Ammon's horn (tissue), 1 donor: Measurements from ENCODE around the gene NPY4R.
"Not testable (repeated sequence)": the region's sequence is repeated elsewhere in the genome, so short reads cannot be mapped to it uniquely, and the experiment has no call there.

Experiments used
- DNase-seq: peaks from one replicate; pipeline ENCODE4 v3.0.0-alpha.2; 2016; ENCODE audit warnings: low spot score

NPY4R gene

DNA sequence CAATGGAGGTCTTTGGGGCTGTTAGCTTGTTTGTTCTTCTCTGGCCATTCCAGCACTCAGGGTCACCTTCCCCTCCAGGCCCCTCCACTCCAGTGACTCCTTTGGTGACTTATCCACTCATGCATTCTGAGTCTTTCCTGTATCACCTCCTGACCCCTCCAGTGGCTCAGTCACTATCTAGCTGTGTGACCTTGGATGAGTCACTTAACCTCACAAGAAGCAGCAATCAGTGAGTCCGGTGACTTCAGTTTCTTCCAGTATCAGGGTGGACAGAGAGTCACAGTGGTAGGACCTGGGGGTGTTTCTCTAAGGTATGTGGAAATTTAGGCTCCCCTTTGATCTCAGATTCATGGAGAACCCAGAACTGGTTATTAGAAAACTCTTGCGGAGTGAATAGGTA, 9.8 kb downstream of the NPY4R start:
- not testable (repeated sequence) for DNase-seq

DNA sequence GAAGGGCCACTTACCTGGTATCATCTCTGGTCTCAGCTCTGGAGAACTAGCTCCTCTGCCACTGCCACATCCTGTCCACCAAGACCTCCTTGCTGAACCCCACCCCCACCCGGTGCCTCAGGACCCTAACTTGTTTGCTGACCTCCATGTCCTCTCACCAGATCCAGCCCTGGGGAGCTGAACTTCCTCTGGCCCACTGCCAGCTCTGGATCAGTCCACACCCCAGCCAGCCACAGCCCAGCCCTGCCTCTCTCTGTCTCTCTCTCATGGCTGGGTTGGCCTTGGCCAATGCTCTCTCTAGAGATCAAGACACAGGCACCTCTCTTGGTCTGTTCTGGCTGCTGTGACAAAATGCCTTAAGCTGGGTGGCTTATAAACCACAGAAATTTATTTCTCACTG, 14.4 kb downstream of the NPY4R start:
- DNase-seq = not testable (repeated sequence)

GRCh38 chr10:46450829-46451228, 14.9 kb downstream of the NPY4R start:
- not testable (repeated sequence) for DNase-seq

DNA sequence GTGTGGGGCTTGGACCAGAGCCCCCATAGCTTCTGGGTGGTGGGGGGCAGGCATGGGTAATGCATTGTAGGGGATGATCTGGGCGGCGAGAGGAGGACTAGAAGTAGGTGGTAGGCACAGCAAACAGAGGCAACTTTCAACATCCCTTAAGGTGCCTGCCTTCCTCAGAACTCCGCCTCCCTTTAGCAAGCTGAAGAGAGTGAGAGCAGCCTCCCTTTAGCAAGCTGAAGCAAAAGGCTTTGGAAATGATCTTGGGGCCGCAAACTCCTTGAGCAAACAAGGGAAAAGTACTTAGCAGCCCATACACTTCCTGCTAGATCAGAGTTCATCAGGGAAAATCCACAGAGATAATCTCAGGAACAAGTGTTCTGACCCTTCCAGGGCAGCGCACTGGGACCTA, 18.3 kb downstream of the NPY4R start:
- DNase-seq = not testable (repeated sequence)

DNA sequence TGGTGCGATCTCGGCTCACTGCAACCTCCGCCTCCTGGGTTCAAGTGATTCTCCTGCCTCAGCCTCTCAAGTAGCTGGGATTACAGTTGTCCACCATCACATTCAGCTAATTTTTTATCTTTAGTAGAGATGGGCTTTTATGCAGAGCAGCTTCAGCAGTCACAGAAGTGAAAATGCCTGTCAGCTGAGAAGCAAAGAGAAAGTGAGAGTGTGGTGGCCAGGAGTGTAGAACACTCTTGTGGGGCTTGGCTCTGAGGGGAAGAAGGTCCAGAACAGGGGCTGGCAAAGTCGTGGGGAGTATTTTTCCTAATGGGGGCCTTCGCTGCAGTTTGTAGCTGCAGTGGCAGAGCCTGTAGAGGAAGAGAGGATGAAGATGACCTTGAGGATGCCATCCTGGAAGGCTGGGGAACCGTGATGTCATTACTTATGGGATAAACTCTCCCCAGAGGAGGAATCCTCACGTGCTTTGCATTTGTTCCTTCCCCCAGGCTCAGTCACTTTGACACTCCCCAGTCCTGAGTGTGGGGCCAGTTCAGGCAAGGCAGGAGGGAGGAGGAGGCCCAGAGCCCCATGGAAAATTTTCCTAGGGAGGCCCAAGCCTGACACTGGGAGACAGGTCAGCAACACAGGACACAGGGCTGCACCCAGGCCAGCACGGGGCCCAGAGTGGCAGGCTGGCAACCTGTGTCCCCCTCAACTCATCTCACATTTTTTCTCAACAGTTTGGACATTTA, 20.2 kb downstream of the NPY4R start:
- not testable (repeated sequence) for DNase-seq

DNA sequence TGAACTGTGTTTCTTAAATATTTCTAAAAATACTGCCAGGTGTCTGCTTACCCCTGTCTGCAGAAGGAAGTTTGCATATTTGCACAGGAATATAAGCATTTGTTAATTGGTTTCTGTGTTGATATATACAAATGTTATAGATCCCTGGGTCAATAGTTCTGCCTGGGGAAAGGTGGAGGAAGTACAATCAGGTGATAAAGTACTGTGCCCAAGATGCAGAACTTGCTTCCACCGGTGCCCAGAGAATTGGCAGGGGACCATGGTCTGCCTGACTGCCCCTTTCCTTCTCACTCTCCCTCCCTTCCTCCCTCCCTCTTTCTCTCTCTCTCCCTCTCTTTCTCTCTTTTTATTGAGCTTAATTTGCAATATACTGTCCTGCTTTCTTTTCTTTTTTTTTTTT, 22.3 kb downstream of the NPY4R start:
- DNase-seq = not testable (repeated sequence)

DNA sequence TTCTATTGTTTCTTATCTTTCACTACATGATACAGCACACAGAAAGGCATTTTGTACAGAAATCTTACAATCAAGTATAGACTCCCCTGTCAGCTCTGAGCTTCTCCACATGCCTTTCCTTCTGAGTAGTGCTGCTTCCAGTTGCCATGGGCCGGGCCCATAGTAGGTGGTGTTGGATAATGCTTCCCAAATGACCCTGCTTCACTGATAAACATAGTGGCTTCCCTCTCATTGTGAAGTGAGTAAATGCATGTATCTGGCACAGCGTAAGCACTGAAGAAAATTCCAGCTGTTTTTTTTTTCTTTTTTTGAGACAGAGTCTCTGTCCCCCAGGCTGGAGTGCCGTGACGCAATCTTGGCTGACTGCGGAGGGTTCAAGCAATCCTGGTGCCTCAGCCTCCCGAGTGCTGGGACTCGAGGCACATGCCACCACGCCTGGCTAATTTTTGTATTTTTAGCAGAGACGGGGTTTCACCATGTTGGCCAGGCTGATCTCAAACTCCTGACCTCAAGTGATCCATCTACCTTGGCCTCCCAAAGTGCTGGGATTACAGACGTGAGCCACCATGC, 23.0 kb downstream of the NPY4R start:
- DNase-seq = not testable (repeated sequence)

- peak; percentile 1 for DNase-seq
Measured at GRCh38 chr10:46441837-46442278, 23.9 kb downstream of the NPY4R start.

DNA sequence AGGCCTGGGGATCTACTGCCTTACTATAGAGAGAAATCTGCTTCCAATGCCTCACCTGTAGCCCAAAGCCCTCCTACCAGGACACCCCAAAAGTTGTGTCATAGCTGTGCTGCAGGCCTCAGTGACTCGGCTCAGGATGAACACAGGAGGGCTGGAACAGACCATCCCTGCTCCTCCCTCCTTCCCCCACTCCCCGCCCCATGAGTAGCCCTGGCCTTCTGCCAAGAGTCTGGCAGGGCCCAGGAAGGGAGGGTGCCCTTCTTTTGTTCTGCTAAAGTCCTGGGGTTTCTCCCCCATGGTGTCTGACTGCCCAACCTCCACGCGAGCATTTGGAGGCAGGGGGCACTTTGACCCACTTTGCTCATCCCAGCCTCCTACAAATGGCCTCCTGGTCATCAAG, 24.8 kb downstream of the NPY4R start:
- DNase-seq = not testable (repeated sequence)

- DNase-seq = not testable (repeated sequence)
Measured at GRCh38 chr10:46423550-46423949, 42.2 kb downstream of the NPY4R start.

DNA sequence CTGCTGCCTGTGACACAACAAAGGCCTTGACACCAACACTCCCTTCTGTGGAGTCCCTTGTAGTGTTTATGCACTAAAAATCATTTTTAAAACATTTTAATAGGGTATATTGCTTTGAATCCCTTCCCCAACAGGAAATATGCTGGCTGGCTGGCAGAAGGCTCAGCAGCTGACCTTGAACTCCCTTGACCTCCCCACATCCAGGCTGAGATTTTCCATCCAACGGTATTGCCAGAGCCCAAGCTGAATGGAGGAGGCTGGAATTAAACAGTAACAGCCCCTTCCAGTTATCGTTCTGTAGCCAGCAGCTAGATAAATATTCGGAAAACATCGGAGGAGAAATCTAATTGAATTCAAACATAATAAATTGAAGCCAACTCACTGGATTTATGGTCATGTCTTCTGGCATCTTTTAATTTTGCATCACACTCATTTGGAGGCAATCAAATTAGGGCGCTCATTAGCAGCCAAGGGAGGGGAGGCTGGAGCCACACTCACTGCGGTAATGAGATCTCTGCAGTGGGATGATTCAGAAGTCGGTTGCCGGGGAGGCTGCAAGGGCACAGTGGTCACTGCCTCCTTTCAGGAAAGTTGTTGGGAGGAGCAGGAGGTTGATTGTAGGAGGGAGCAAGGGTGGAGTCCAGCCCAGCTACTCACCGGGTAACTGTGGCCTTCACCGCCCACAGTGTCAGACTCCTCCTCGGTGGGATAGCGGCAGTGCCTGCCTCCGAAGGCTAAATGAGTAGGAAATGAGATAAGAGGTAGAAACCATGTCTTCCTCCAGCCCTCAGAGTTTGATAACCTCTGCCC, 46.0 kb downstream of the NPY4R start:
- not testable (repeated sequence) for DNase-seq

GRCh38 chr10:46418283-46418682, 47.5 kb downstream of the NPY4R start:
- not testable (repeated sequence) for DNase-seq

GRCh38 chr10:46415291-46415690, 50.5 kb downstream of the NPY4R start:
- DNase-seq = not testable (repeated sequence)

DNA sequence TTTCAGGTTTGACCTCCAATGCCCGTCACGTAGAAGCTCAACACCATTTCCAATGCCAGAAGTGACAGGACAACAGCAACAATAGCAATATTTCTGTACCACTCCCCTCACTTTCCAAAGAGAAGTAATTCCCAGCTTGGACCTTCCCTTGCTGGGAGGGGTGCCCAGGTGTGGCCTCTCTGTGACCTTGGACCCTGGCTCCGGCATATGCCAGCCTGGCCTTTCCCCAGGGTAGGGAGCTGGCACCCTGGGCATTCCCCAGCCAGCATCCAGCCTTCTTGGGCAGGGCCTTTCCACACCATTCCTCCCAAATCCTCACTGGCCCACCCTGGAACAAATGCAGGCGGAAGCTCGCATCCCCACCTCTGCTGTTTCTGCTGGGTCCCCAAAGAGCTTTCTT, 53.1 kb downstream of the NPY4R start:
- DNase-seq = not testable (repeated sequence)

DNA sequence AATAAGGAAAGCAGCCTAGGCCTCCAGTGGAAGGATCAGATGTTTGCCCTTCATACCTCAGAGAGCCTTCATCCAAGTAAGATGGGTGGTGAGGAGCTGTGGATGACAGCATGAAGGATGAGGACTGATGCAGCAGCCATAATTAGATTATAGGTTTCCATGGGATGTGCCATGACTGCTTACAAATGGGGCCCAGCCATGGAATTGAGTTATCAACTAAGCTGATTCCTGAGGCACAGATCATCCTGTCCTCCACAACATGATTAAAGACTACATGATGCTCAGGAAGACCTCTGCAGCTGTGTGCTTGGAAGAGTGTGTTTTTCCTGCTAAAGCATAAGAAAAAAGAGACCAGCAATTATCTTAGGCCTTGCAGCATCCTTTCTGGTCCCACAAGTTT, 54.6 kb downstream of the NPY4R start:
- not testable (repeated sequence) for DNase-seq
